Thyroid gland (tissue), 4 donors: ENCODE results near the gene MAEA. TPM values are rescaled to one million over a fixed set of nuclear protein-coding genes. Genes with fewer than 3 reads are reported as not detected.
"Not testable (repeated sequence)": the region's sequence is repeated elsewhere in the genome, so short reads cannot be mapped to it uniquely, and the experiment has no call there.

Experiments used
- DNase-seq, 2 donors: peaks; one replicate each; pipeline ENCODE4 v3.0.0-alpha.2; 2019
- H3K27ac ChIP-seq, 3 donors: fragments of 200-600 bp; sonication (generic); 1 replicate in 2 of 3; 2 replicates in 1 of 3; pipeline ENCODE4 v1.5.1; 2016 to 2019; ENCODE audit warnings: mild to moderate bottlenecking in 1 of 3, moderate library complexity in 1 of 3
- H3K27me3 ChIP-seq: fragments of 200-600 bp; sonication (generic); one replicate; pipeline ENCODE4 v1.5.1; 2019
- H3K36me3 ChIP-seq, 2 donors: fragments of 200-600 bp; sonication (generic); one replicate each; pipeline ENCODE4 v1.5.1; 2016 to 2019
- H3K4me1 ChIP-seq, 2 donors: fragments of 200-600 bp; sonication (generic); one replicate each; pipeline ENCODE4 v1.5.1; 2017 to 2019
- H3K4me3 ChIP-seq, 3 donors: fragments of 200-600 bp; sonication (generic); replicated peaks in 1 of 3; 1 replicate in 2 of 3; 2 replicates in 1 of 3; pipeline ENCODE4 v1.5.1; 2016; ENCODE audit warnings: mild to moderate bottlenecking in 1 of 3
- H3K9me3 ChIP-seq: fragments of 200-600 bp; sonication (generic); one replicate; pipeline ENCODE4 v1.5.1; 2017
- POLR2A ChIP-seq, 2 donors: fragments of 450-650 bp; IDR thresholded peaks; one replicate each; pipeline ENCODE4 v1.6.1; 2017; ENCODE audit warnings: antibody characterized with exemption in 2 of 2, mild to moderate bottlenecking in 2 of 2, moderate library complexity in 1 of 2
- WGBS, 2 donors: methylation state at CpG; one replicate each; pipeline ENCODE4 v1.1.5; 2017; 5-methylcytosine and 5-hydroxymethylcytosine counted together
- intact Hi-C: fragments of 100-400 bp; cut with DNase I; formaldehyde crosslinking; loops from one replicate; pipeline ENCODE4 v1.15.1; 2023
- total RNA-seq, 4 donors: library from RNA; depleted of rRNA; stranded (reverse); fragments of >200 nt; gene quantifications; one replicate each; pipeline ENCODE4 v1.2.3, GENCODE V29; 2016
- TF ChIP-seq, protein P1 (sequence below), 6 experiments: fragments of 200-600 bp in 3 of 6; fragments of 450-650 bp in 3 of 6; sonication (generic) in 3 of 6; IDR thresholded peaks; one replicate each; pipeline ENCODE4 v1.5.1; 2016 to 2019; ENCODE audit warnings: antibody characterized with exemption in 6 of 6, mild to moderate bottlenecking in 2 of 6, inconsistent platforms in 1 of 6, moderate library complexity in 1 of 6

Gene MAEA
- total RNA-seq, 4 donors from 2014 or later, result 85.3 to 99.5 (median 87.3) TPM

DNA sequence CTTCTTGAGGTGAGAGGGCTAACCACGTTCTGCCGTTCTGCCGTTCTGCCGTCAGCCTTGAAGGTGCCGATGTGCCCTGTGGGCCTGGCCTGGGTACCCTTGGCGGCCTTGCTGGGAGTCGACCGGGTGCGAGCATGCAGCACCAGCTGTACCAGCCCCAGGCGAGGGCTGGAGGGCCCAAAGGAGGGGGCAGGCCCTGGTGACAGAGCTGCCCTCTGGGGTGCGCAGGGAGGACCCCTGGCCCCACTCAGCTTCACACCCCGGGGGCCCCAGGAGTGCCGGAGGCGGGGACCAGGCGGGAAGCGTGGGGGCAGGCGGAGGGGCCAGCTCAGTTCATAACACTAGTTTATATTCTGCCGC, 79.4 kb downstream of the MAEA start:
- H3K4me3 ChIP-seq, result no peak overlapping the region
- H3K4me1 ChIP-seq, result peaks cover 0 to 8% of the 10 kb centered on the region in 2 donors
- H3K36me3 ChIP-seq, result no peaks in the 10 kb centered on the region
- H3K9me3 ChIP-seq, result no peaks in the 10 kb centered on the region
- 91 to 94% methylated on average over 18 of the region's 18 CpGs for WGBS, 2 donors
- H3K27me3 ChIP-seq, result no peaks in the 10 kb centered on the region
- no peak overlapping the region for H3K27ac ChIP-seq
- TF ChIP-seq, protein P1, sequence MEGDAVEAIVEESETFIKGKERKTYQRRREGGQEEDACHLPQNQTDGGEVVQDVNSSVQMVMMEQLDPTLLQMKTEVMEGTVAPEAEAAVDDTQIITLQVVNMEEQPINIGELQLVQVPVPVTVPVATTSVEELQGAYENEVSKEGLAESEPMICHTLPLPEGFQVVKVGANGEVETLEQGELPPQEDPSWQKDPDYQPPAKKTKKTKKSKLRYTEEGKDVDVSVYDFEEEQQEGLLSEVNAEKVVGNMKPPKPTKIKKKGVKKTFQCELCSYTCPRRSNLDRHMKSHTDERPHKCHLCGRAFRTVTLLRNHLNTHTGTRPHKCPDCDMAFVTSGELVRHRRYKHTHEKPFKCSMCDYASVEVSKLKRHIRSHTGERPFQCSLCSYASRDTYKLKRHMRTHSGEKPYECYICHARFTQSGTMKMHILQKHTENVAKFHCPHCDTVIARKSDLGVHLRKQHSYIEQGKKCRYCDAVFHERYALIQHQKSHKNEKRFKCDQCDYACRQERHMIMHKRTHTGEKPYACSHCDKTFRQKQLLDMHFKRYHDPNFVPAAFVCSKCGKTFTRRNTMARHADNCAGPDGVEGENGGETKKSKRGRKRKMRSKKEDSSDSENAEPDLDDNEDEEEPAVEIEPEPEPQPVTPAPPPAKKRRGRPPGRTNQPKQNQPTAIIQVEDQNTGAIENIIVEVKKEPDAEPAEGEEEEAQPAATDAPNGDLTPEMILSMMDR (IDR thresholded peaks at IDR 0.05), result no peak
- no peak for TF ChIP-seq POLR2A (IDR thresholded peaks at IDR 0.05)
- no peak for DNase-seq
- intact Hi-C loops, result no loop called here

DNA sequence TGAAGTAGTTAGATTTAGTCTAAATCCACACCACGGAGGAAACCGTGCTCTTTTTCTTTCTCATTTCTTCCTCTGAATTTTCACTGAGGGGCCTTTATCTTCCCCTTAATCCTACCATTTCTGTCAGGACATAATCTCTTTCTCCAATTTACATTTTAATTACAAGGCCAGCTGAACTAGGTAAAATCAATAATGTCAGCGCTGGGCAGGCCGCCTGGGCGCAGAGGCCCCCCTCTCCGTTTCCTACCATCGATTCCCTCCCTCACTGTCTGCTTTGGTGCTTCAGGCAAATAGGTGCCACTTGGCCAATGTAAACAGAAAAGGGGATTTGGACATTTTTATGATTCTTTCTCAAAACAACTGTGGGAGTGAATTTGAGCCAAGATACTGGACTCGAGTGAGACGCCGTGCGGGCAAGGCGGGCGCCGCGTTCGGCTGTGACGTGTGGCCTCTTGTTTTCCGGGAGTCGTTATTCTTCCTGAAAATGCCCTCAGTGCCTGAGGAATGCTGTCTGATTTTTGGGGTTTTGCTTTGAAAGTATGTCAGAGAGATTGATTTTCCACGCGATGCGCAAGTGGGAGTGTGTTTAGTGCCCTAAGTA, 79.9 kb downstream of the MAEA start:
- Histone ChIP-seq H3K4me1 (peaks cover 0 to 8% of the 10 kb centered on the region in 2 donors), H3K27me3 (no peaks in the 10 kb centered on the region), H3K27ac (peak overlapping the region in 1 of 3 donors; percentile 7), H3K36me3 (no peaks in the 10 kb centered on the region), H3K4me3 (no peak overlapping the region), H3K9me3 (no peaks in the 10 kb centered on the region)
- TF ChIP-seq POLR2A (IDR thresholded peaks at IDR 0.05), result no peak
- TF ChIP-seq, protein P1 (IDR thresholded peaks at IDR 0.05), result no peak
- 67 to 72% methylated on average over 22 of the region's 22 CpGs for WGBS, 2 donors
- DNase-seq, result peak; percentile 67 to 68
- intact Hi-C loops, result no loop called here

DNA sequence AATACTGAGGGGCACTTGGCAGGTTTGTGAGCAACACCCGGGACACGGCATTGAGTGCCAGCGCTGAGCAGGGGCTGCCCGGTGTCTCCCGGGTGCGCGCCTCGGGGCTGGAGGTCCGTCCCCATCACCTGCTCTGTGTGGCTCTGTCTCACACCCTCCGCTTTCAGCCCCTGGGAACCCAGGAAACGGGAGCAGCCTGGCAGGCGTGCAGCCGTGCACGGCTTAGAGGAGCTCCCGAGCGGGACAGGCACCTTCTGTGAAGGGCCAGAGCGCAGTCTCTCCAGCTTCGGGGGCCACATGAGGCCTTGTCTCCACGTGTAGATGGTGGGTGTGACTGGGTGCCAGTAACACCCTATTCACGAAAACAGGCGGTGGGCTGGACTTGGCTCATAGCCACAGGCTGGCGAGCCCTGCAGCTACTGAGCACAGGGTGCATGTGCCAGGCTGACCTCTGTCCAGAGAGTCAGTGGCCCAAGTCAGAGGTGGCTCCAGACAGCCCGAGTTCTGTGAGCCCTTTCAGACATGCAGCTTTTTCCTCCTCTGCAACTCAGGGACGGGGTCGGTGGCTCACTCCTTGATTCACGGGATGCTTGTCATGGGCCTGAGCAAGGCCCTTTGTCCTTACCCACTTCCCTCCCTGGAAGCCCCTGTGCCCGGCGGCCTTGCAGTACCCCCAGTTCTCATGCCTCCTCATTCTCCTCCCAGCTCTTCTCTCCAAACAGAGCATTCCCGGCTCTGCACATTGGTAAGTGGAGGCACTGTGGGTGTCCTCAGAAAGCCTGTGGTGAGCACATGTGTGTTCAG, 80.8 kb downstream of the MAEA start:
- no peak overlapping the region for H3K4me3 ChIP-seq
- no peaks in the 10 kb centered on the region for H3K27me3 ChIP-seq
- H3K27ac ChIP-seq, result peak overlapping the region in 1 of 3 donors; percentile 7
- peaks cover 0 to 8% of the 10 kb centered on the region in 2 donors for H3K4me1 ChIP-seq
- no peaks in the 10 kb centered on the region for H3K36me3 ChIP-seq
- TF ChIP-seq, protein P1 (IDR thresholded peaks at IDR 0.05), result no peak
- TF ChIP-seq POLR2A (IDR thresholded peaks at IDR 0.05), result no peak
- no peaks in the 10 kb centered on the region for H3K9me3 ChIP-seq
- intact Hi-C loops, result no loop called here
- DNase-seq, result no peak
- 94 to 95% methylated on average over 27 to 28 of the region's 29 CpGs for WGBS, 2 donors

DNA sequence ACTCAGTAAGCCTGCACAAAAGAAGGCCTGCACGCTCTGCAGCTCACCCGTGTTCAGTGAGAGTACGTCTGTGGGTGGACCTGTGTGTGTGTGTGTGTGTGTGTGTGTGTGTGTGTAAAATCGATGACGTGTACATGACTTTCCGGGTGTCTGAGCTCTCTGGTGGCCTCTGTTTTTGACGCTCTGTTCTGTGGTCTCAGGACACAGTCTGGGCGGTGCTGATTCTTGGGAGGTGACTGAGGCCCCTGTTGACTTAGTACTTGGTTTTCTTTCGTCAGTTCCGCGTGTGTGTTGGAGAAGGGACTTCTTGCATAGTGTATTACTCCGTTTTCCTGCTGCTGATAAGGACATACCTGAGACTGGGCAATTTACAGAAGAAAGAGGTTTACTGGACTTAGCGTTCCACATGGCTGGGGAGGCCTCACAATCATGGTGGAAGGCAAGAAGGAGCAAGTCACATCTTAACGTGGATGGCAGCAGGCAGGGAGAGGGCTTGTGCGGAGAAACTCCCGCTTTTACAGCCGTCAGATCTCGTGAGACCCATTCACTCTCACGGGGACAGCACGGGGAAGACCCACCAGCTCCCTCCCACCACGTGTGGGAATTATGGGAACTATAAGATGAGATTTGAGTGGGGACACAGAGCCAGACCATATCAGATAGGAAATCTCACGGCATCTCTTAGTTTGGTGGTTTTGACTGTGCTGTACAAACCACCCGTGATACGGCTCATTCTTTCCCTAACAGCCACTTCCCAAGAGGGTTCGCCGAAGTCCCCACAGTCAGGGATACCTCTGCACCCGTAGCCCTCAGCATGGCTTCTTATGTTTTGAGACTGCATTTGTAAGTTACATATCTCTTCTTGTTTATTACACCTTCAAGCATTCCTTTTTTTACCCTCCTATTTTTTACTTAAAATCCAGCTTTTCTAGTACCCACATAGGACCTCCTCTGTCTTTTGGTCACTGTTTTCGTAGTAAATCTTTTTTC, 81.8 kb downstream of the MAEA start:
- H3K9me3 ChIP-seq, result no peaks in the 10 kb centered on the region
- intact Hi-C loops, result no loop called here
- H3K27me3 ChIP-seq, result no peaks in the 10 kb centered on the region
- H3K4me3 ChIP-seq, result no peak overlapping the region
- no peak for DNase-seq
- no peak for TF ChIP-seq POLR2A (IDR thresholded peaks at IDR 0.05)
- TF ChIP-seq, protein P1 (IDR thresholded peaks at IDR 0.05), result no peak
- WGBS, 2 donors, result 95 to 96% methylated on average over 28 of the region's 28 CpGs
- H3K36me3 ChIP-seq, result peaks cover 5 to 8% of the 10 kb centered on the region in 2 donors
- H3K4me1 ChIP-seq, result peaks cover 0 to 8% of the 10 kb centered on the region in 2 donors
- no peak overlapping the region for H3K27ac ChIP-seq

DNA sequence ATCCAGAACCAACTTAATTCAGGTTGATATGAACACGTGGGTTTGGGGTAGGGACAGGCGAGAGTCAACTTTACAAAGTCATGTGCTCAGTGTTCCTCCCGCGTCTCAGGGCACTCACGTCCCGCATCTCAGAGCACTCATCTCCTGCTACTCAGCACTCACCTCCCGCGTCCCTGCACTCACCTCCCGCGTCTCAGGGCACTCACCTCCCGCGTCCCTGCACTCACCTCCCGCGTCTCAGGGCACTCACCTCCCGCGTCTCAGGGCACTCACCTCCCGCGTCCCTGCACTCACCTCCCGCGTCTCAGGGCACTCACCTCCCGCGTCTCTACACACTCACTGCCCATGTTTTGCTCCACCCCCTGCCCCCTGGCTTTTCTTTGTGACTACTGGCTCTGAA, 82.9 kb downstream of the MAEA start:
- DNase-seq, H3K4me1 ChIP-seq, H3K4me3 ChIP-seq, H3K9me3 ChIP-seq, H3K27me3 ChIP-seq, H3K27ac ChIP-seq, intact Hi-C loops: not testable (repeated sequence)
- WGBS, 2 donors, result 81 to 91% methylated on average over 17 to 22 of the region's 22 CpGs
- H3K36me3 ChIP-seq, result peaks cover 7 to 15% of the 10 kb centered on the region in 2 donors
